Activated T-cell treated with anti-CD3 and anti-CD28 coated beads for 1 hour (primary cell): ENCODE results near the gene CNKSR1.
A peak's percentile ranks its signal among the peaks of the same experiment; 100 is the strongest.

Source experiments
- DNase-seq: peaks from one replicate; pipeline ENCODE4 v3.0.0-alpha.2; 2020; ENCODE audit warnings: low read depth

The CNKSR1 gene

GRCh38 chr1:26177182-26177684 lies at the start of gene CNKSR1:
Gene CNKSR1, plus strand, starts transcription at chr1:26177491. Its CDS starts 57 bp downstream, at chr1:26177548.
- no peak for DNase-seq

- DNase-seq = no peak
These were observed 47.5 kb upstream of the CNKSR1 start for GRCh38 chr1:26129778-26130177.

- no peak for DNase-seq
These were observed 46.6 kb upstream of the CNKSR1 start for GRCh38 chr1:26130695-26131094.

- no peak for DNase-seq
These were observed 45.0 kb upstream of the CNKSR1 start for GRCh38 chr1:26132128-26132833.

- DNase-seq = no peak
These were observed 44.5 kb upstream of the CNKSR1 start for GRCh38 chr1:26132834-26133167.

GRCh38 chr1:26134466-26134865 lies 42.8 kb upstream of the CNKSR1 start:
- no peak for DNase-seq

GRCh38 chr1:26138974-26139558 lies 38.2 kb upstream of the CNKSR1 start:
- DNase-seq = no peak

- no peak for DNase-seq
These were observed 35.1 kb upstream of the CNKSR1 start for GRCh38 chr1:26142159-26142558.

- peak; percentile 69 for DNase-seq
These were observed 32.0 kb upstream of the CNKSR1 start for GRCh38 chr1:26145041-26145959.

GRCh38 chr1:26145960-26146294 lies 31.4 kb upstream of the CNKSR1 start:
- no peak for DNase-seq

GRCh38 chr1:26148887-26149286 lies 28.4 kb upstream of the CNKSR1 start:
- no peak for DNase-seq

GRCh38 chr1:26153966-26154532 lies 23.2 kb upstream of the CNKSR1 start:
- no peak for DNase-seq

GRCh38 chr1:26154750-26155149 lies 22.5 kb upstream of the CNKSR1 start:
- DNase-seq = no peak

- DNase-seq = no peak
These were observed 21.7 kb upstream of the CNKSR1 start for GRCh38 chr1:26155370-26156284.

GRCh38 chr1:26156285-26157038 lies 20.8 kb upstream of the CNKSR1 start:
- no peak for DNase-seq

- no peak for DNase-seq
These were observed 18.9 kb upstream of the CNKSR1 start for GRCh38 chr1:26158271-26158907.

- DNase-seq = no peak
These were observed 18.2 kb upstream of the CNKSR1 start, which contains the start of gene FAM110D for GRCh38 chr1:26158908-26159742. Gene FAM110D, plus strand, starts transcription at chr1:26159079. Its CDS starts 2,213 bp downstream, at chr1:26161292.

GRCh38 chr1:26159743-26160039 lies 17.6 kb upstream of the CNKSR1 start:
- no peak for DNase-seq
